ENCODE results near the gene RAP1GAP2.

The RAP1GAP2 gene

GRCh38 chr17:2965621-2966595 is 169.7 kb downstream of the RAP1GAP2 start:
- CTCF ChIA-PET, result interaction anchor here (0.6 kb wide), 1 partner anchor 10 kb away, joined by 3 read pairs; no protein-coding TSS in a partner anchor
- DNase-seq (ENCODE audit: extremely low spot score), result no peak
- TF ChIP-seq LEF1 (IDR thresholded peaks at IDR 0.05; ENCODE audit: borderline replicate concordance) (no peak), ARNT (IDR thresholded peaks at IDR 0.05) (no peak), ZNF384 (IDR thresholded peaks at IDR 0.05) (no peak), SP1 (IDR thresholded peaks at IDR 0.05) (no peak), L3MBTL2 (conservative IDR thresholded peaks at IDR 0.05) (no peak)
- POLR2A ChIA-PET, result no interaction called here

DNA sequence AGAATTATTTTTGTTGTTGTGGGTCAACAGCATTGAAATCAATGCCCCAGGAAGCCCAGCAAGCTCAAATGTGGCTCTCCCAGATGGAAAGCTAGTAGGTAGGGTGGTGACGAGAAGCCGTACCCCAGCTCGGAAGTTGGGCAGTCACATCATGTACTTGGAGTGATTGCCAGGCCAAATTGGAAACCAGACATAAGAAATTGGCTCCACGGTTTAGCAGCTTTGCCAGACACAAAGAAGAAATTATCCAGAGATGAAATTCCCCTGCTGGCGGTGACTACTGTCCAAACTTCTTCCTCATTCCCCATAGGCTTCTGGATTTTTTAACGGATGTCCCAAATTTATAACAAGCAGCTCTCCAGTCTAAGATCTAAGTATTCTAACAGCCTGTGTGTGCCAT is 171.3 kb downstream of the RAP1GAP2 start:
- no peak for TF ChIP-seq HDGF (IDR thresholded peaks at IDR 0.05; ENCODE audit: borderline replicate concordance)
- TF ChIP-seq ZNF384 (IDR thresholded peaks at IDR 0.05), result no peak
- DNase-seq (ENCODE audit: extremely low spot score), result no peak
- ChIA-PET POLR2A (no interaction called here), CTCF (interaction anchor here (0.7 kb wide), 1 partner anchor 177 kb away, joined by 3 read pairs; no protein-coding TSS in a partner anchor)

DNA sequence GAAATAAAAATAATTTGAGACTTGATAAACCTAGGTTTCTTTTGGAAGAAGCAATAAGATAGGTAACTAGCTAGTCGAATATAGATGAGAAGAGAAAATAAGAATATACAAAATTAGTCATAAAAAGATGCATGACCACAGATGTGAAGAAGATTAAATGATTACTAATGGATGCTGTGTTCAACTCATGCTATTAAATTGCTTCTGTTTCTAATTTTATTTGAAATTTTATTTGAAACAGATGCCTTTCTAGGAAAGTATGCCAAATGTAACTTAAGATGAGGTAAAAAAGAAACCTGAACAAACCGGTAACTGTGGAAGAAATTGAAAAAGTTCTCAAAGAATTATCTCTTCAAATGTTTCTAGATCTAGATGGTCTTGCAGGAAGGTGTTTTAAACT is 175.6 kb downstream of the RAP1GAP2 start:
- TF ChIP-seq HDGF (IDR thresholded peaks at IDR 0.05; ENCODE audit: borderline replicate concordance) (no peak), FOXM1 (IDR thresholded peaks at IDR 0.05; ENCODE audit: borderline replicate concordance) (no peak), BHLHE40 (IDR thresholded peaks at IDR 0.05; ENCODE audit: borderline replicate concordance) (no peak), SP1 (IDR thresholded peaks at IDR 0.05) (no peak), CTBP1 (IDR thresholded peaks at IDR 0.05; ENCODE audit: borderline replicate concordance) (no peak), NFRKB (IDR thresholded peaks at IDR 0.05) (no peak), ZNF384 (IDR thresholded peaks at IDR 0.05) (no peak), ARNT (IDR thresholded peaks at IDR 0.05) (no peak), TARDBP (IDR thresholded peaks at IDR 0.05) (no peak), LEF1 (IDR thresholded peaks at IDR 0.05; ENCODE audit: borderline replicate concordance) (no peak), FOXK2 (IDR thresholded peaks at IDR 0.05) (no peak)
- TF ChIP-seq, protein P1, sequence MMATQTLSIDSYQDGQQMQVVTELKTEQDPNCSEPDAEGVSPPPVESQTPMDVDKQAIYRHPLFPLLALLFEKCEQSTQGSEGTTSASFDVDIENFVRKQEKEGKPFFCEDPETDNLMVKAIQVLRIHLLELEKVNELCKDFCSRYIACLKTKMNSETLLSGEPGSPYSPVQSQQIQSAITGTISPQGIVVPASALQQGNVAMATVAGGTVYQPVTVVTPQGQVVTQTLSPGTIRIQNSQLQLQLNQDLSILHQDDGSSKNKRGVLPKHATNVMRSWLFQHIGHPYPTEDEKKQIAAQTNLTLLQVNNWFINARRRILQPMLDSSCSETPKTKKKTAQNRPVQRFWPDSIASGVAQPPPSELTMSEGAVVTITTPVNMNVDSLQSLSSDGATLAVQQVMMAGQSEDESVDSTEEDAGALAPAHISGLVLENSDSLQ (IDR thresholded peaks at IDR 0.05), result no peak
- no peak for DNase-seq (ENCODE audit: extremely low spot score)
- ChIA-PET POLR2A (no interaction called here), CTCF (no interaction called here)

DNA sequence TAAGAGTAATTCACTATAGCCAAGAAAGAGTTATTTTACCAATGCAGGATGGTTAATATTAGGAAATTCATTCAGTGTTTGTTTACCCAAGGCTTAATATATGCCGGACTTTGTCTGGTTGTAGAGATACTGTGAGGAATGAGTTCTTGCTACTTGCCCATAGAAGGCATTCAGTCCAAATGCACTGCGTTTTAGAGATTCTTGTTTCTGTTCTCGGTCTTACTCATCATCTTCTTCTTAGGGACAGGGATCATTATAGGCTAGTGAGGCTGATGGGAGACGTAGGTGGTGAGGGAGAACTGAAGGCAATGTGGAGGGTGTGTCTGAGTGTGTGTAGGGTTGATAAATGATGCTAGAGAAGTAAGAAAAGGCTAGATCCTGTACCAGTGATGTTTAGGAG is 176.5 kb downstream of the RAP1GAP2 start:
- CTCF ChIA-PET, result no interaction called here
- POLR2A ChIA-PET, result no interaction called here
- DNase-seq (ENCODE audit: extremely low spot score), result no peak
- no peak for TF ChIP-seq CTBP1 (IDR thresholded peaks at IDR 0.05; ENCODE audit: borderline replicate concordance)
- TF ChIP-seq FOXK2 (IDR thresholded peaks at IDR 0.05), result no peak
- no peak for TF ChIP-seq FOXM1 (IDR thresholded peaks at IDR 0.05; ENCODE audit: borderline replicate concordance)
- no peak for TF ChIP-seq L3MBTL2 (conservative IDR thresholded peaks at IDR 0.05)
- TF ChIP-seq, protein P1 (IDR thresholded peaks at IDR 0.05), result no peak
- TF ChIP-seq FOXA1 (IDR thresholded peaks at IDR 0.05), result no peak
- TF ChIP-seq SUZ12 (IDR thresholded peaks at IDR 0.05), result no peak
- TF ChIP-seq ELF4 (IDR thresholded peaks at IDR 0.05), result no peak
- no peak for TF ChIP-seq ARNT (IDR thresholded peaks at IDR 0.05)
- TF ChIP-seq HDGF (IDR thresholded peaks at IDR 0.05; ENCODE audit: borderline replicate concordance), result no peak
- no peak for TF ChIP-seq BHLHE40 (IDR thresholded peaks at IDR 0.05; ENCODE audit: borderline replicate concordance)

GRCh38 chr17:2974347-2974746 is 178.1 kb downstream of the RAP1GAP2 start:
- DNase-seq (ENCODE audit: extremely low spot score), result no peak
- POLR2A ChIA-PET, result no interaction called here
- CTCF ChIA-PET, result no interaction called here
- TF ChIP-seq, protein P1 (IDR thresholded peaks at IDR 0.05), result no peak
- TF ChIP-seq ELF4 (IDR thresholded peaks at IDR 0.05) (no peak), BHLHE40 (IDR thresholded peaks at IDR 0.05; ENCODE audit: borderline replicate concordance) (no peak), LEF1 (IDR thresholded peaks at IDR 0.05; ENCODE audit: borderline replicate concordance) (no peak), ZNF384 (IDR thresholded peaks at IDR 0.05) (no peak), L3MBTL2 (conservative IDR thresholded peaks at IDR 0.05) (no peak), ARNT (IDR thresholded peaks at IDR 0.05) (no peak), NFRKB (IDR thresholded peaks at IDR 0.05) (no peak), FOXM1 (IDR thresholded peaks at IDR 0.05; ENCODE audit: borderline replicate concordance) (no peak), TARDBP (IDR thresholded peaks at IDR 0.05) (no peak), SP1 (IDR thresholded peaks at IDR 0.05) (no peak), SUZ12 (IDR thresholded peaks at IDR 0.05) (no peak), FOXA1 (IDR thresholded peaks at IDR 0.05) (no peak), FOXK2 (IDR thresholded peaks at IDR 0.05) (no peak), CTBP1 (IDR thresholded peaks at IDR 0.05; ENCODE audit: borderline replicate concordance) (no peak), HDGF (IDR thresholded peaks at IDR 0.05; ENCODE audit: borderline replicate concordance) (no peak)

DNA sequence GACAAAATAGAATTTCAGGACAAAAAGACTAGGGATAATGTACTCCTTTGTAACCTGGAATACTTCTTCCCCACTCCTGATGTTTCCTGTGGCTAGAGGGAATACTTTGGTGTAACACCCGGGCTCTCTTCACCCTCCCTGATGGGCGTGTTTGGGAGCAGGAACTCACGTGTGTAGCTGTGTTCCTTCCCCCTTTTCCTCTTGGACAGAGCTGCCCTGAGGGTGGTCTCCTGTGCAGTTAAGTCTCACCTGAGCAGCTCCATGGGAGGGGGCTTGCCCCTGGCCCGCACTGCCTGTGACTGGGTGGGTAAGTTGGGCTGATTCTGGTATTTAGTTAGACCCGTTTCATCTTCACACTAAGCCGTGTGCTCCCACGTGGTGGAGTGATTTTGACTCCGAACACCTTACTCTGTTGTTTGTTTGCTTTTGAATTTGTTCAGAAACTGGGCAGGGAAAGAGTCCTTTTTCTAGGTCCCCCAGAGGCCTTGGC is 179.3 kb downstream of the RAP1GAP2 start:
- ChIA-PET CTCF (interaction anchor here (0.6 kb wide), 1 partner anchor 127 kb away, joined by 3 read pairs; no protein-coding TSS in a partner anchor), POLR2A (interaction anchor here (0.6 kb wide), 1 partner anchor 19 kb away, joined by 4 read pairs; no protein-coding TSS in a partner anchor)
- DNase-seq (ENCODE audit: extremely low spot score), result peak; percentile 25
- TF ChIP-seq L3MBTL2 (conservative IDR thresholded peaks at IDR 0.05), result peak; percentile 88
- no peak for TF ChIP-seq ZNF384 (IDR thresholded peaks at IDR 0.05)

All from HEK293T (cell line).